ENCODE measurements around the gene LYPD6B. TPM values are rescaled to one million over a fixed set of nuclear protein-coding genes. Genes with fewer than 3 reads are reported as not detected.

The LYPD6B gene
- total and polyA plus RNA-seq, 2 experiments from 2014 or later = 16.8 to 26.0 TPM

DNA sequence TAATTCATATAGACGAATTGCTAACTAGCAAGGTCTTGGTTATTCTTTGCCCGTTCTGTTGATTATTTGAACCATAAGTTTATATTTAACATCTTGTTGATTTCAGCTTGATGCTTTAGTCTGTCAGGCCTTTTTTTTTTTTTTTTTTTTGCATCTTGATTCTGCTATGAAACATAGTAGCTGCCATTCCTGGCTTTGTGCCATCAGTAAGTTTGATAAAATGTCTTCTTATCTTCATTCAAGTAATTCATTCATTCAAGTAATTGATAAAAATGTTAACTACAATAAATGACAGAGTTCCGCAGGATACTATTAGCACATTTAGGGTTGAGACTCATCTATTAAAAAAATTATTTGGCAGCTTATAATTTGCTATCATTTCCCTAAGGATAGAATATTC lies 134.7 kb downstream of the LYPD6B start:
- no peaks in the 10 kb centered on the region for H3K9me2 ChIP-seq (replicated peaks; ENCODE audit: insufficient read depth)
- no peaks in the 10 kb centered on the region for H3K27me3 ChIP-seq
- H3K9me3 ChIP-seq (ENCODE audit: low read depth) = no peaks in the 10 kb centered on the region
- H3K36me3 ChIP-seq (replicated peaks; ENCODE audit: insufficient read depth, low read depth) = no peaks in the 10 kb centered on the region
- no peak for DNase-seq (ENCODE audit: low spot score)
- peaks cover 2% of the 10 kb centered on the region for H3K79me2 ChIP-seq
- TF ChIP-seq EZH2 (IDR thresholded peaks at IDR 0.05; ENCODE audit: borderline replicate concordance) = no peak
- TF ChIP-seq, protein P1, sequence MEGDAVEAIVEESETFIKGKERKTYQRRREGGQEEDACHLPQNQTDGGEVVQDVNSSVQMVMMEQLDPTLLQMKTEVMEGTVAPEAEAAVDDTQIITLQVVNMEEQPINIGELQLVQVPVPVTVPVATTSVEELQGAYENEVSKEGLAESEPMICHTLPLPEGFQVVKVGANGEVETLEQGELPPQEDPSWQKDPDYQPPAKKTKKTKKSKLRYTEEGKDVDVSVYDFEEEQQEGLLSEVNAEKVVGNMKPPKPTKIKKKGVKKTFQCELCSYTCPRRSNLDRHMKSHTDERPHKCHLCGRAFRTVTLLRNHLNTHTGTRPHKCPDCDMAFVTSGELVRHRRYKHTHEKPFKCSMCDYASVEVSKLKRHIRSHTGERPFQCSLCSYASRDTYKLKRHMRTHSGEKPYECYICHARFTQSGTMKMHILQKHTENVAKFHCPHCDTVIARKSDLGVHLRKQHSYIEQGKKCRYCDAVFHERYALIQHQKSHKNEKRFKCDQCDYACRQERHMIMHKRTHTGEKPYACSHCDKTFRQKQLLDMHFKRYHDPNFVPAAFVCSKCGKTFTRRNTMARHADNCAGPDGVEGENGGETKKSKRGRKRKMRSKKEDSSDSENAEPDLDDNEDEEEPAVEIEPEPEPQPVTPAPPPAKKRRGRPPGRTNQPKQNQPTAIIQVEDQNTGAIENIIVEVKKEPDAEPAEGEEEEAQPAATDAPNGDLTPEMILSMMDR (IDR thresholded peaks at IDR 0.05; ENCODE audit: poor library complexity) = no peak
- no peak for TF ChIP-seq EZH2phosphoT487 (IDR thresholded peaks at IDR 0.05; ENCODE audit: low read depth, severe bottlenecking, unreplicated experiment)
- WGBS (ENCODE audit: low lambda C conversion rate, missing lambda C conversion rate) = 91% methylated on average over 3 of the region's 3 CpGs
- H3K27ac ChIP-seq = no peak overlapping the region
- peaks cover 9% of the 10 kb centered on the region for H3K4me1 ChIP-seq (ENCODE audit: insufficient read depth)
- no peak overlapping the region for H3K4me3 ChIP-seq
- H4K20me1 ChIP-seq (ENCODE audit: insufficient read depth, poor library complexity, severe bottlenecking) = no peaks in the 10 kb centered on the region
- H3K4me2 ChIP-seq = no peak overlapping the region
- no peak overlapping the region for H2AFZ ChIP-seq

DNA sequence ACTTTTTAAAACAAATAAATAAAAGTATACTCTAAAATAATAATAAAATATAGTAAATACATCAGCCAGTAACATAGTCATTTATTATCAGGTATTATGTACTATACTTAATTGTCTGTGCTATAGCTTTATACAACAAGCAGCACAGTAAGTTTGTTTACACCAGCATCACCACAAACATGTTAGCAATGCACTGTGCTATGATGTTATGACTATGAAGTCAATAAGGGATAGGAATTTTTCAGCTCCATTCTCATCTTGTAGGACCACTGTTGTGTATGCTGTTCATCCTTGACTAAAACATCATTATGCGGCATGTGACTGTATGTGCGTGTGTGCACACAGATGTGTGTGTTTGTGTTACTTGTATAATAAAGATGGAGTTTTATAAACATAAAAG lies 137.5 kb downstream of the LYPD6B start:
- Histone ChIP-seq H3K9me3 (ENCODE audit: low read depth) (no peaks in the 10 kb centered on the region), H4K20me1 (ENCODE audit: insufficient read depth, poor library complexity, severe bottlenecking) (no peaks in the 10 kb centered on the region), H2AFZ (no peak overlapping the region), H3K27me3 (no peaks in the 10 kb centered on the region), H3K79me2 (peaks cover 2% of the 10 kb centered on the region), H3K4me2 (no peak overlapping the region), H3K36me3 (replicated peaks; ENCODE audit: insufficient read depth, low read depth) (no peaks in the 10 kb centered on the region), H3K4me3 (no peak overlapping the region), H3K4me1 (ENCODE audit: insufficient read depth) (peaks cover 6% of the 10 kb centered on the region), H3K9me2 (replicated peaks; ENCODE audit: insufficient read depth) (no peaks in the 10 kb centered on the region), H3K27ac (no peak overlapping the region)
- no peak for DNase-seq (ENCODE audit: low spot score)
- TF ChIP-seq, protein P1 (IDR thresholded peaks at IDR 0.05; ENCODE audit: poor library complexity) = no peak
- TF ChIP-seq EZH2 (IDR thresholded peaks at IDR 0.05; ENCODE audit: borderline replicate concordance) (no peak), EZH2phosphoT487 (IDR thresholded peaks at IDR 0.05; ENCODE audit: low read depth, severe bottlenecking, unreplicated experiment) (no peak)
- 93% methylated on average over 2 of the region's 2 CpGs for WGBS (ENCODE audit: low lambda C conversion rate, missing lambda C conversion rate)

DNA sequence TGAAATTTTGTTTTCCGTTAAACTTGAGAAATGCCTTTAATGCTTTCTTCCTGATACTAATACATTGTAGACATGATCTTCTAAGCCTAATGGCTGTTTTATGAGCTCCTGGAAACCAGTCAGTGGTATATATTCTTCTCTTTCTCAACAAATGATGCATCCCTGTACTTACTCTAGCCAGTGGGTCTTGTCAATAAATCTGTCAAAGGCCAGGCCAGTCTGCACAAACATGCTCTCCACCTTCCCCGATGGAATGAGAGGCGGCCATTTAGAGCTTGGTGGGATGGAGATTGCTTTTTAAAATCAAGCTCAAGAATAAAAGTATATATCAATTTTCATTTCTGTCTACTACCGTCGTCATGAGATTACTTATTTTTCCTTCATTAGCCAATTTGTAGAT lies 140.1 kb downstream of the LYPD6B start:
- WGBS (ENCODE audit: low lambda C conversion rate, missing lambda C conversion rate) = 62% methylated on average over 5 of the region's 5 CpGs
- Histone ChIP-seq H4K20me1 (ENCODE audit: insufficient read depth, poor library complexity, severe bottlenecking) (no peaks in the 10 kb centered on the region), H3K4me1 (ENCODE audit: insufficient read depth) (peaks cover 6% of the 10 kb centered on the region), H3K27me3 (no peaks in the 10 kb centered on the region), H3K79me2 (no peaks in the 10 kb centered on the region), H3K9me3 (ENCODE audit: low read depth) (no peaks in the 10 kb centered on the region), H2AFZ (no peak overlapping the region), H3K4me2 (no peak overlapping the region), H3K27ac (no peak overlapping the region), H3K4me3 (no peak overlapping the region), H3K36me3 (replicated peaks; ENCODE audit: insufficient read depth, low read depth) (no peaks in the 10 kb centered on the region), H3K9me2 (replicated peaks; ENCODE audit: insufficient read depth) (no peaks in the 10 kb centered on the region)
- no peak for TF ChIP-seq EZH2 (IDR thresholded peaks at IDR 0.05; ENCODE audit: borderline replicate concordance)
- no peak for TF ChIP-seq EZH2phosphoT487 (IDR thresholded peaks at IDR 0.05; ENCODE audit: low read depth, severe bottlenecking, unreplicated experiment)
- TF ChIP-seq, protein P1 (IDR thresholded peaks at IDR 0.05; ENCODE audit: poor library complexity) = no peak
- DNase-seq (ENCODE audit: low spot score) = no peak

Data from hepatocyte (in vitro differentiated cells).